H1 (cell line): ENCODE measurements around the gene CORO1C. TPM values are rescaled to one million over a fixed set of nuclear protein-coding genes. Genes with fewer than 3 reads are reported as not detected.

Experiments used
- BCL11A ChIP-seq, 2 experiments: IDR thresholded peaks; one replicate each; pipeline ENCODE4 v1.6.1; 2011; ENCODE audit warnings: low read depth in 2 of 2, low read length in 2 of 2, mild to moderate bottlenecking in 2 of 2
- CHD1 ChIP-seq: IDR thresholded peaks from 2 replicates; pipeline ENCODE4 v1.6.1; 2012; ENCODE audit warnings: low read depth, low read length, improper control_type of control experiment
- SAP30 ChIP-seq: fragments of 300-600 bp; sonication (generic); IDR thresholded peaks from 2 replicates; pipeline ENCODE4 v1.7.1; 2012; ENCODE audit warnings: low read length, moderate library complexity, mild to moderate bottlenecking, inconsistent platforms; ENCODE audit not compliant: insufficient read depth, insufficient replicate concordance
- polyA plus RNA-seq, 7 experiments: library from polyadenylated mRNA; depleted of rRNA in 3 of 7; stranded (reverse) in 5 of 7; unstranded in 2 of 7; fragments of >200 nt in 5 of 7; fragments of 200-250 nt in 2 of 7; gene quantifications; 1 replicate in 5 of 7; 2 replicates in 1 of 7; 4 replicates in 1 of 7; pipeline versions ENCODE4 v1.2.1 to v1.2.3, GENCODE V29; 2011 to 2013; ENCODE audit warnings: missing spikeins in 2 of 7, mixed read lengths in 2 of 7
- total RNA-seq: library from RNA; stranded (reverse); fragmentation: NEBNext Ultra II Directional; extraction: Animal tissue kit (Norgen Biotek cat#: 25700); gene quantifications from 2 replicates; pipeline ENCODE4 v1.2.1, GENCODE V29; 2021

Gene CORO1C
- total and polyA plus RNA-seq, 2 of the 8 experiments (the other 6 are each of a cell fraction or from before 2014, with no cell fraction given): 72.7 to 120 TPM

DNA sequence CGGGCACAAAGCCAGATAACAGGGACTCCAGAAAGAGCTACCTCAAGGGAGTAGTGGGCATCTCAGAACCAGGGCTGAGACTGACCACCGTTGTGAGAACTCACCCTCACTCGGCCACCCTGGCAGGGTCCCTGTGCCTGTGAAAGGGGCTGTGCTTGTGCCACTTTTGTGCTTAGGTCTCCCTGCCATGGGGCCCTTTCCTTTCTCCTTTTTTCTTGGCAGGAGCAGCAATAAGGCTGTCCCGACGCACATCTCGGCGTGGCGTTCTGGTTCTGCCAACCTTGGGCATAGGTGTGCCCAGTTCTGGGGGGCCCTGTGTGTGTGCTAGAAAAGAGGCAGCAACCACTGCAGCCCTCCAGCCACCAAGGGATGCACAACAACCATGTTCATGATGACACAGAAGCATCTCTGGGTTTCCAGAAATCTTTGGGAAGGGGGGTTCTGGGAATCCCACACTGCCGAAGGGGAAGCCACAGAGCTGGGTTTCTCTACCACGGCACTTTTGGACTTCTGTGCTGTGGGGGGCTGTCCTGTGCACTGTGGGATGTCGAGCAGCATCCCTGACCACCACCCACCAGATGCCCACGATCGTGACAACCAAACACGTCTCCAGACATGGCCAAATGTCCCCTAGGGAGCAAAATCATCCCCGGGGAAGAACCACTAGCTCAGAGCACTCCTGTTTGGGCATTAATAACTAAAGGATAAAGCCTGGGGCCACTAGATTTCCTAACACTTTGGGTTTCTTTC, 120.3 kb downstream of the CORO1C start (continued):
- TF ChIP-seq BCL11A (IDR thresholded peaks at IDR 0.05; ENCODE audit: low read depth in 2 of 2, low read length in 2 of 2) (no peak), SAP30 (no peak), CHD1 (no peak)
- TF ChIP-seq, all 59 proteins: peak for 0
